Measurements from ENCODE around the gene PHTF2.

GRCh38 chr7:77985232-77985973, 186.8 kb downstream of the PHTF2 start:
- TF ChIP-seq CTCF (IDR thresholded peaks at IDR 0.05; ENCODE audit: borderline replicate concordance, extremely low read depth, low read length, poor library complexity, severe bottlenecking) (no peak), EZH2 (IDR thresholded peaks at IDR 0.05; ENCODE audit: borderline replicate concordance, low read depth, low read length, severe bottlenecking) (no peak)

Measured in DND-41 (cell line).